ENCODE results near the gene TBXAS1.

Gene TBXAS1

DNA sequence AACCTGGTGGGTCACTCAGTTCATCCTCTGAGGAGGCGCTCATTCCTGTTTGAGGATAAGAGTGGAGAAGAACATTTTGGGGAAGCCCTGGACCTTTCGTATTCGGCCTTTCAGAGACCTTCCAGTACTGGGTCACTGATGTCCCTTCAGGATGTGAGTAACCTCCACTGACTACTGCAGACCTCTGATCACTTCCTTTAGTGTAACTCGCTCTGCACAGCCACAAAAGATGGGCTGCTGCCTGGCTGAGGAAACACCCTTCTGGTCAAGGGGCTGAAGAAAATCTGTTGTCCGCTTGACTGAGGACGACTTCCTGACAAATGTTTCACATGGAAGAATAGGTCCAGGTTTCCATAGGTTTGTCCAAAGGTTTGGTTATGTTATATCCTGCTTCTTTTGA is 15.9 kb upstream of the TBXAS1 start:
- TF ChIP-seq, protein P1, sequence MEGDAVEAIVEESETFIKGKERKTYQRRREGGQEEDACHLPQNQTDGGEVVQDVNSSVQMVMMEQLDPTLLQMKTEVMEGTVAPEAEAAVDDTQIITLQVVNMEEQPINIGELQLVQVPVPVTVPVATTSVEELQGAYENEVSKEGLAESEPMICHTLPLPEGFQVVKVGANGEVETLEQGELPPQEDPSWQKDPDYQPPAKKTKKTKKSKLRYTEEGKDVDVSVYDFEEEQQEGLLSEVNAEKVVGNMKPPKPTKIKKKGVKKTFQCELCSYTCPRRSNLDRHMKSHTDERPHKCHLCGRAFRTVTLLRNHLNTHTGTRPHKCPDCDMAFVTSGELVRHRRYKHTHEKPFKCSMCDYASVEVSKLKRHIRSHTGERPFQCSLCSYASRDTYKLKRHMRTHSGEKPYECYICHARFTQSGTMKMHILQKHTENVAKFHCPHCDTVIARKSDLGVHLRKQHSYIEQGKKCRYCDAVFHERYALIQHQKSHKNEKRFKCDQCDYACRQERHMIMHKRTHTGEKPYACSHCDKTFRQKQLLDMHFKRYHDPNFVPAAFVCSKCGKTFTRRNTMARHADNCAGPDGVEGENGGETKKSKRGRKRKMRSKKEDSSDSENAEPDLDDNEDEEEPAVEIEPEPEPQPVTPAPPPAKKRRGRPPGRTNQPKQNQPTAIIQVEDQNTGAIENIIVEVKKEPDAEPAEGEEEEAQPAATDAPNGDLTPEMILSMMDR (conservative IDR thresholded peaks at IDR 0.05), result no peak
- H3K27ac ChIP-seq, result no peak overlapping the region

DNA sequence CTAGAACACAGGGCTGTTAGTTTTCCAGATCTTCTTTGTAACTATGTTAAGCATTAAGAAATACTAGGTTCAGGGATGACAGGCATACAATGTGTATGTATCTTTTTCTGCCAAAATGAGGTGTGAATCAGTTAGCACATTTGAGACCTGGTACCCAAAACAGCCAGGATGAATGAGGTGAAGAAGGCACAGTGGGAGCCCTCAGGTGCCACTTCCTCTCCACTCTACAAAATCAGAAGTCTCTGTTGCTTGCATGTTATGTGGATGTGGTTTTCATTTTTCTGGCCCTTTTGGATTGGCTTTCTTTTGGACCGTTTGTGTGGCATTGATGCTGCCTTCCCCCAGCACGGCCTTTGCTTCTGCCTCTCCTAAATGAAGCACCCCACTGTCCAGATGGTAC is 15.4 kb upstream of the TBXAS1 start:
- H3K27ac ChIP-seq, result no peak overlapping the region
- TF ChIP-seq, protein P1 (conservative IDR thresholded peaks at IDR 0.05), result no peak

DNA sequence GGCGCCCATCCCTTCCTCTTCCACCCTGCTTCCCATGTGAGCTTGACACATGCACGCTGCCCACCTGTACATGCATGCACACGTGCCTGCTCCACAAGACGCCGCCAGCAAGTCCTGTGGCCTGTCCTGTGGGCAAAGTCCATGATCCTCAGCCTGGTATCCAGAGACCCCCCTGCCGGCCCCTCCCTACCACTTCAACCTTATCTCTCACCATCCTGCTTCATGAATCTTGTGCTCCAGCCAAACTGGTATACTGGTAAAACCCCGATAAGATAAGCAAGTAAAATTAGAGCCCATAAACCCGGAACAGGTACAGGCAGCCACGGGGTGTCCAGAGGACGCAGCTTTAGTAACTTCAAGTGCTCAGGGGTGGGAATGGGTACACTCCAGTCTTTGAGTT is 11.8 kb upstream of the TBXAS1 start:
- no peak overlapping the region for H3K27ac ChIP-seq
- TF ChIP-seq, protein P1 (conservative IDR thresholded peaks at IDR 0.05), result no peak

DNA sequence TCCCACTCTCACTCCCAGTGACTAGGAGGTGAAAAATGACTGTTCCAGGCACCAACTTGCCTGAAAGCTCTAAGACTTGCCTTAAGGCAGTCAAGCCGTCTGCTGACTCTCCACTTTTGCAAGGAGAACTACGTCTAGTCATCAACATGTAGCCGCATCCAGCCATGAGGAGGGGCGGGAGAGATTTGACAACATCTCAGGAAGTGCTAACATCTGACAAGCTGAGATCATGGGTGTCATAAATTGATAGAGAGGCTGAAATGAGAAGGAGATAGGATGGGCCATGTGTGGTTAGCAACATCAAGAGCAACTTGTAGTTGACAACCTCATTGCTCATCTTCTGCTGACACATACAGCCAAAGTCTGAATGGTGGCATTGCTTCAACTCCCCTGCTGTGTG is 9.0 kb upstream of the TBXAS1 start:
- no peak overlapping the region for H3K27ac ChIP-seq
- TF ChIP-seq, protein P1 (conservative IDR thresholded peaks at IDR 0.05), result no peak

DNA sequence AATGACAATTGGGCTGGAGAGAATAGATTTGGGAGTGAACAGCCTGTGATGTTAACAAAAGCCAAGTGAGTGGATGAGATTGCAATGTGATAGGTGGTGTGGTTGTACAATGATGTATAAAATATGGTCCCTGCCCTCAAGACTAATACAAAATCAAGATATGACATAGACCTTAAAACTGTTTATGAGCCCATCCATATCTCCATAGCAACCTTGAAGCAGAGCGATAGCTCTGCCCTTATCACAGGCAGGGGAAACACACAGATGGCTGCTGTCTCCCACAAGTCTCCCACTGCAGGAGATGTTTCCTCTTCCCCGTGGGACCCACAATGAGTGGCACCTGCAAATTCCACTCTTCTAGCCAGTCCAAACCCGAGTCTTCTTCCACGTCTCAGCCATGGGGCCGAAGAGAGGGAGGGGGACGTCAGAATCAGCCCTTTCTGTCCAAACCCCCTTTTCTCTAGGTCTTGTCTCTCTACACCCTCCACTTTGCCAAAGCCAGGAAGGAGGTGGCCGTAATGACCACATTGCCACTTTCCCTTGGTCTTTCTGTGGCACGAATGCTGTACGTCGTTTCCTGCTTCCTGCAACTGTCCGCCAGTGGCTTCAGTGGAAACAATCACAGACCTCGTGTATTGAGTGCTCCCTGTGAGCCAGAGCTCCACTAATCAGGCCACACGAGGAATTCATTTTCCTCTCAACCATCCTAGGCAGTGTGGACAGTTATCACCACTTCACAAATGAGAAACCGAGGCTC is 7.5 kb upstream of the TBXAS1 start:
- H3K27ac ChIP-seq, result no peak overlapping the region
- TF ChIP-seq, protein P1 (conservative IDR thresholded peaks at IDR 0.05), result no peak

DNA sequence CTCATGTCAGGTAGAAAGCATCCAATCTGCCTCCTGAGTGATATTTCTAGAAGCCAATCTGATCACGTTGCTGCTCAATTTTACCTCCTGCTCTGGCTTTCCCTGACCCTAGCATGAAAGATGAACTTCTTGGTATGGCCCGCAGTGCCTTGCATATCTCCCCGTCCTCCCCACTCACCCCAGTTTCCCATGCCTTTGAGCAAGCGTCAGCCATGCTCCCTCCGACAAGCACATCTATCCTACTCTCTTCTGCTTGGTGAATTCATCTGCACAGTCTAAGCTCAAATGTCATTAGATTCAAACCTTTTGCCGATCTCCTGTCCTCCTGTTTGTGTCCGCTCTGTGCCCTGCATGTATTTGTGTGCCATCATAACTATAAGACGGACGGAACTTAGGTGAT is 6.2 kb upstream of the TBXAS1 start:
- no peak overlapping the region for H3K27ac ChIP-seq
- TF ChIP-seq, protein P1 (conservative IDR thresholded peaks at IDR 0.05), result no peak

DNA sequence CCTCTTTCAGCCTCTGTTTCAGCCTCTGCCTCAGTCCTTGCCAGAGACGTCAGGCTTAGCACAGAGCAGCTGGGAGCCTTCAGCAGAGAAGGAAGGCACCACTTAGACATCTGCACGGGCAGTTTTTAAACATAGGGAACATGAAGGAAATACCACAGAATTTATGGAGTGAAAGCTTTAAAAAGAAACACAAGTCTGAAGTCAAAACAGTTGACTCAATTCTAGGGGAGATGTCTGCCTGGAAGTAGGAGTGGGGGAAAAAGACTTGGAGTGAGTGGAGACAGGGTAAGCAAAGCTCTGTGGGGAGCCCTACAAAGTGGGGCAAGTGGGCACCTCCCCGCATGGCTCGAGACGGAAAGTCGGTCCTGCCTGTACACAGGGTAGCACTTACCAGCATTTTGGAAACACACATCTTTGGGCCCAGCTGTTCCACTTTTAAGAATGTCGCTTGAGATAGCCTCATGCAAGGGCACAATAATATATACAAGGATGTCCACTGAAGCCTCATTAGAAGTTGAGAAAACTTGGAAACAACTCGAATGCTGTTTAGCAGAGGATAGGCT is 5.0 kb upstream of the TBXAS1 start:
- no peak overlapping the region for H3K27ac ChIP-seq
- TF ChIP-seq, protein P1 (conservative IDR thresholded peaks at IDR 0.05), result no peak
